GM18526 (cell line): ENCODE data around the gene CERS5.

ENCODE experiments used
- POLR2A ChIP-seq: IDR thresholded peaks from 3 replicates; pipeline ENCODE4 v1.6.1; 2011; ENCODE audit not compliant: insufficient read length; ENCODE audit errors: extremely low read depth

CERS5 gene

DNA sequence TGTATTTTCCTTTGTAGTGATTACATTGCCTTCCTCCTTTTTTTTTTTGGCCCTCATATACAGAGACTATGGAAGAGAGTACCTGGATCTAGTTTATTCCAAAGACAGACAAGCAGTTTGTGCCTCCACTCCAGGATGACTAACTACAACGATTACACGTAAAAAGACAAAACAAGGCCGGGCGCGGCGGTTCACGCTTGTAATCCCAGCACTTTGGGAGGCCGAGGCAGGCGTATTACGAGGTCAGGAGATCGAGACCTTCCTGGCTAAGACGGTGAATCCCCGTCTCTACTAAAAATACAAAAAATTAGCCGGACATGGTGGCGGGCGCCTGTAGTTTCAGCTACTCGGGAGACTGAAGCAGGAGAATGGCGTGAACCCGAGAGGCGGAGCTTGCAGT, 2.2 kb downstream of the CERS5 start:
- no peak for TF ChIP-seq POLR2A

DNA sequence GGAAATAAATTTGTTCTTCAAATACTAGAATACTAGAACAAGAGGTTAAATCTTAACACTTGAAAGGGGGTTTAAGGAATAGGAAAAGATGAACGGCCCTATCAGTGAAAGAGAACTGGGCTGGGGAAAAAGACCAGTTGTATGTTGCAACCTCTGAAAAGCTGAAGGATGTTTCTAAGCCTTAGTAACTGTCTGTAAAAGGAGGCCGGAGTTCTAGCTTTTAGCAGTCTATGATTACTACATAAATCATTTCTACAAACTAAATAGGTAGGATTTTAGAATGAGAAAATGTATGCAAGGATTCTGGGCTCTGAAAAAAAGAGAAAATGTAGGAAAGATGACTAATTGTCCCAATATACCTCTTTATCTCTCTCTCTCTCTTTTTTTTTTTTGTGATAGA, 4.9 kb downstream of the CERS5 start:
- no peak for TF ChIP-seq POLR2A

DNA sequence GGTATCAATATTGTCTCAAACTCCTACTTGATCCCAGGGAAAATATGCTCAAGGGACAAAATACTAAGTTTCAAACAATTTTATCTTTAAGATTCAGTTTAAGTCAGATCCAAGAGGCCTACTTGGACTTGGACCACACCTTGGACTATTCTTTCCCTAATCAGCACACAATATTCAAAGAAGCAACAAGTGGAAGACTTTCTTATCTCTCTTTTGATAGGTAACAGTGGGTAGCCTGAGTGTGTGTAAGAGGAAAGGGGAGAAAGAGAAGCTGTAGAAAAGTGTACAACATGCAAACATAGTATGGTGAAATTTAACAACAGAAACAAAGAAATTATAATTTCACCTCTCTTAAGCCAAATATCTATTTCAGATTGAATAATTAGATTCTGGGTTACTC, 6.5 kb downstream of the CERS5 start:
- no peak for TF ChIP-seq POLR2A

DNA sequence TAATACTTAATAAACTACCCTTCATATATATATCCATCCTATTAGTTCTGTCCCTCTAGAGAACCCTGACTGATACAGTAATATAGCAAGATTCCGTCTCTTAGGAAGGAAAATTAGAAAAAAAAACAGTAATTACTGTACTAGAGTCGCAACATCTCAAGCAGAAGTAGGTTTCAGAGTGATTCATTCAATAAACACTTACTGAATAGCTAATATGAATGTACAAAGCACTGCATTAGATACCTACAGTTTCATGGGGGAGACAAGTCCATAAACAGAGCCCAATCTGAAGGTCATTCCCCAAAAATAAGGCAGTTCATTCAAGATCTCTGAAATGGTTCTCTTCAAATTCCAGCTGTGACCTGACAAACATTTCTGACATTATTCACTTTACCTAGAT, 9.9 kb downstream of the CERS5 start:
- TF ChIP-seq POLR2A = no peak

DNA sequence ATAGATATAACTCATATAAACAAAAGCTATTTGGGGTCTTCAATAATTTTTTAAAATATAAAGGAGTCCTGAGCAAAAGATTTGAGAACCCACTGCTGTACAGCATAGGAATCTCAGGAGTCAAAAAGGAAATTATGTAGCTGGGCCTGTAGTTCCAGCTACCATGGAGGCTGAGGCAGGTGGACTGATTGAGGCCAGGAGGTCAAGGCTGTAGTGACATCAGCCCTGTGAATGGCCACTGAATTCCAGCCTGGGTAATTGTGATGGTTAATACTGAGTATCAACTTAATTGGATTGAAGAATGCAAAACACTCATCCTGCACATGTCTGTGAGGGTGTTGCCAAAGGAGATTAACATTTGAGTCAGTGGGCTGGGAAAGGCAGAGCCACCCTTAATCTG, 10.5 kb downstream of the CERS5 start:
- no peak for TF ChIP-seq POLR2A

DNA sequence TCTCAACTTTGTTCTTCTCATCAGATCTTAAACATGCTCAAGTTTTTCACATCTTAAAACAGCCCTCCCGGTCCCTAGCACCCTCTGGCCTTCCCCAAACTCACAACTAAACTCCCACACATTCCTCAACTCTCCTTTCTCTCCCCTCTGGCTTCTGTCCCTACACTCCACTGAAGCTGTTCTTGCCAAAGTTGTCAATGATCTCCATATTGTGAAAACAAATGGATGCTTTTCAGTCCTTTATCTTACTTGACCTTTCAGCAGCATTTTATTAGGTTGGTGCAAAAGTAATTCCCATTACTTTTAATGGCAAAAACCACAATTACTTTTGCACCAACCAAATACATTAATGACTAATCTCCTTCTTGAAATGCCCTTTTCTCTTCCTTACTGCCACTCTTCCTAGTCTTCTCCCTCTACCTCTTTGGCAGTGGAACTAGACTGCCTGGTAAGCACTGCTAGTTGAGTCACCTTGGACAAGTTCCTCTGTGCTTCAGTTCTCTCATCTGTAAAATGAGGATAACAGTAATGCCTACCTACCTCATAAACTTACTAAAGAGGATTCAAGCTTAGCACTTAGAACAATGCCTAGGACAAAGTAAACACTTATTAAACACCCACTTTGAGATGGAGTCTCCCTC, 16.0 kb downstream of the CERS5 start:
- no peak for TF ChIP-seq POLR2A

DNA sequence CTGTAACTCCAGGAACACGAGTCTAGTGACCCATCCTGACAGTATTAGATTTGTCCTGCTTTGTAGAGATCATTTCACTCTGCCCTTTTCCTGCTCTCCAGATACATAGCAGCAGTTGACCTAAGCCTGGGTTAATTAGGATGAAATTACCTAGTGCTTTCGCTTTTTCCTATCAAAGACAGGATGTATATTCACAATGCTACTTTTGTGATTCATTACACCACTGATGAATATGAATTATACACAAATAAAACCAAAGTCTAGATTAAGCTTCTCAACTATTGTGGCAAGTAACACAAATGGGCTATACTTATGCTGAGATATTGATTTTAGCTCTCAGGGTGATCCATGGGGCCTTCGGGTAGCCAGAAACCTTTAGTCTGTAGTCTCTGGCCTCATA, 17.9 kb downstream of the CERS5 start:
- TF ChIP-seq POLR2A = no peak

DNA sequence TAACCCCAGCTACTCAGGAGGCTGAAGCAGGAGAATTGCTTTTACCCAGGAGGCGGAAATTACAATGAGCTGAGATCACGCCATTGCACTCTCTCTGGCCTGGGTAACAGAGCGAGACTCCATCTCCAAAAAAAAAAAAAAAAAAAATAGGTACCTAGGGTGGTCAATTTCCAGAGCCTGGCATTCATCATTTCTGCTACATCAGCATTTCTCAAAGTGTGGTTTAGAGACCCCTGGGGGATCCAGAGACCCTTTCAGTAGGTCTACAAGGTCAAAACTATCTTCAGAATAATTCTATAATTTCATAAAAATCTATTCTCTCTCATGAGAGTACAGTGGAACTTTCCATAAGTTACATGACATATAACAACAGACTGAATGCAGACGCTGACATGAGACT, 19.9 kb downstream of the CERS5 start:
- TF ChIP-seq POLR2A = no peak

DNA sequence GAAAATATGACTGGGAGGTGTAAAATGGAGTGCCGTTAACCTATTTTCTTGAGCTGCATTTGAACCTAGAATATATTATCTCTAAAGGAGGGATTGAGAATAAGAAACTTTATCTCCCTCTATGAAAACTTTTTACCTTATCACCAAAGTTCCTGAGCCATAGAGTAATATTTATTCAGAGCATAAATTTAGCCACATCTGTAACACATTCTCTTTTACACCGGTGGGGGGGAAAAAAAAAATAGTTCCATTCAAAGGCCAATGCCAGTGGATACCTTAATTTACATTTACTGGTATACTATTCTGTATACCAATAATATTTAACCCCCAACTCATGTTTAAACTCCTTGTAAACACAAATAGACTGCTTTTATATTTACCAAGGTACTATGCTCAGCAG, 21.7 kb downstream of the CERS5 start:
- no peak for TF ChIP-seq POLR2A

DNA sequence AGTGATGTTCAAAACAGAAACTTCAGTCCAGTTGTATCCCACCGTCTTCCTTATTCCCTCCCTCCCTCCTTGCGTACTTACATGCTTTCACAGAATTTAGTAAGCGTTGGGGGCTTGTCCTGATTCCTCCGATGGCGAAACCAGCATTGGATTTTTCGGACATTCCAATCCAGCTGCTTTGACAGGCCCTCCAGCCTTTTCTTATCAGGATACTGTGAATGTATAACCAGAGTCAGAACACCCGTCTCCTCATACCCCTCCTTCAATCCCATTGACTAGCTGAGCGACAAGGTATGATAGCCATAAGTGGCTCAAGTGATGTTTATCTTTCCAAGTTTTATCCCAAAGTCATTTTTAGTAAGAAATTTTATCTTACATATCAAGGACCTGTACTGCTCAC, 24.2 kb downstream of the CERS5 start:
- no peak for TF ChIP-seq POLR2A

DNA sequence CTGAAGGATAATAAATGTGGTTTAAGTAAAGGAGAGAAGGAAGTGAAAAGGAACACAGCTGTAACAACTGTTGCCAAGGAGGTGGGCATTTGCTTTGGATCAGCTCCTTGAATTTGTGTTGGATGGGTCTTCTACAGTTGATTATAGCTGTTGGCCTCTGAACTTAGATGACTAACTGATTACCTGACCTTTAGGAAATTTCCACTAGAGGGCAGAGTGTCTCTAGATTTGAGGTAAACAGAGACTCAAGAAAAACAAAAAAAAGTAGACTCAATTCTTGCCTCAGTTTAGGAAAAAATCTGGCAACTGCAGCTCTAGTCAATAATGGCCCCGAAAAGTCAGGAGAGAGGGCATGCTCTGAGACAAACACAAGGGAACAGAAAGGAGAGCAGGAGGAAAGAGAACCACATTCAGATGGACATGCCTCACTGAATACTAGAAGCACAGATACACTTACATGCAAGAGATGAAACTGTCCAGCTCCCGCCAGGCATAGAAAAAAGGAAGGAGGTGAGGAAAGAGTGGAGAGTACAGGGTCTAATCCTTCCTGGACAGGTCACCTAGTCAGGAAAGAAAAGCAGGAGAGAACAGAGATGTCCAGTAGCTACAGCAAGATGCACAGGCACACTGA, 34.5 kb downstream of the CERS5 start:
- TF ChIP-seq POLR2A = no peak

DNA sequence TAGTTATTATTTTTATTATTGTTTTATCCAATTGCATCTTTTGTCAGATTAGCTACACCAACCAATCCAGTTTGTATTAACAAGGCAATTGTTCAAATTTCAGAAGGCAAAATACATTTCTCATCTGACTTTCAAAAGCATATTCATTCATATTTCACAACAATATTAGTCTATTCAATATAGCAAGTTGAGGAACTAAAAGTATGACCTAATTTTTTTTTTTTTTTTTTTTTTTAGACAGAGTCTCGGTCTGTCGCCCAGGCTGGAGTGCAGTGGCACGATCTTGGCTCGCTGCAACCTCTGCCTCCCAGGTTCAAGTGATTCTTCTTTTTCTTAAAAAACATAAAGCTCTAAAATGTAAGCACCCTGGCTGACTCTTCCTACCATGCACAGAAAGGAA, 37.9 kb downstream of the CERS5 start:
- TF ChIP-seq POLR2A = no peak

DNA sequence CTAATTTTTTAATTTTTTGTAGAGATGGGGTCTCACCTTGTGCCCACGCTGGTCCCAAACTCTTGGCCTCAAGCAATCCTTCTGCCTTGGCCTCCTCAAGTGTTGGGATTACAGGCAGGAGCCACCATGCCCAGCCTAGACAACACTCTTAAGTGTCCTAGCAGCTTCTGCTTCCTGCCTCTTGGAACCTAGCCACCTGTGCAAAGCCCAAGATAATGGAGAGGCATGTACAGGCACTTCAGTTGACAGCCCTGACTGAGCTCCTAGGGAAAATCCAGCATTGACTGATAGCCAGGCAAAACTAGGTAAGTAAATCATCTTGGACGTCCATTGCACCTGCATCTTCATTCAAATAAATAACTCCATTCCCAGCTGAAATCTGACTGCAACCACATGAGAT, 39.6 kb downstream of the CERS5 start:
- TF ChIP-seq POLR2A = no peak

DNA sequence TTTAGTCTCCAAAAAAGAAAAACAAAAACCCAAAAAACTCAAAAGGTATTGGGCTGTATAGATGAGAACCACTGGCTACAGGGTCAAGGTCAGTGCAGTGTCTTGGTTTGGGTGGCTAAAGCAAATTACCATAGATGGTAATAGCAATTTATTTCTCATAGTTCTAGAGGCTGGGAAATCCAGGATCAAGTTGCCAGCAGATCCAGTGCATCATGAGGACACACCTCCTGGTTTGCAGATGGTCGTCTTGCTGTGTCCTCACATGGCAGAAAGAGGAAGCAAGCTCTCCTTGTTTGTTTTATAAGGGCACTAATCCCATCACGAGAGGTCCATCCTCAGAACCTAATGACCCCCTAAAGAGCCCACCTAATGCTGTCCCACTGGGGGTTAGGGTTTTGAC, 44.0 kb downstream of the CERS5 start:
- no peak for TF ChIP-seq POLR2A

DNA sequence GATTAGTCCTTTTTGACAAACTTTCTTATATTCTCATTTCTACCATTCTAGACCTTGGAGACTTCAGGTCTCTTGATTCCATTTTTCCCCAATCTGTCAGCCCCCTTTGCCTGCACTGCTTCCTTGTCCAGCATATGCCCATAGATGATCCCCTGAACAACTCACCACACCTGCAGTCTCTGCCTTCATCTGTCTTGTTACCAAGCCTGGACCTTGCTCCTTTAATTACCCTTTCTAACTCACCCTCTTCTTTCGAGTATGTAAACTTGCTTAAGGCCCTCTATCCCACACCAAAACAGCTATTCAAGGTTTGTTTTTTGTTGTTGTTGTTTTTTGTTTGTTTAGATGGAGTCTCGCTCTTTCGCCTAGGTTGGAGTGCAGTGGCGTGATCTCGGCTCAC, 45.5 kb downstream of the CERS5 start:
- no peak for TF ChIP-seq POLR2A

DNA sequence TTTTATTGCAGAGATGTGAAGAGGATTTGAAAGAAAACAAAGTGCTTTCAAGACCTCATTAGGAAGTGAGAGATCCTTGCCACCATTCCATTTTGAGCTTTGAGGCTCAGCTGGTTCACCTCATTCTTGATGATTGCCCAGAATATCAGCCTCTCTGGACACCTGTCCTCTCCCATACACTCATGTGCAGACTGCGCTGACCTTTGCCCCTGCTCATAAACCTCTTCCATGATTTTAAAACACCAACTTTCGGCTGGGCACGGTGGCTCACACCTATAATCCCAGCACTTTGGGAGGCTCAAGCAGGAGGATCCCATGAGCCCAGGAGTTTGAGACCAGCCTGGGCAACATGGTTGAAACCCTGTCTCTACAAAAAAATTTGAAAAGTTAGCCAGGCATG, 46.2 kb downstream of the CERS5 start:
- TF ChIP-seq POLR2A = no peak

DNA sequence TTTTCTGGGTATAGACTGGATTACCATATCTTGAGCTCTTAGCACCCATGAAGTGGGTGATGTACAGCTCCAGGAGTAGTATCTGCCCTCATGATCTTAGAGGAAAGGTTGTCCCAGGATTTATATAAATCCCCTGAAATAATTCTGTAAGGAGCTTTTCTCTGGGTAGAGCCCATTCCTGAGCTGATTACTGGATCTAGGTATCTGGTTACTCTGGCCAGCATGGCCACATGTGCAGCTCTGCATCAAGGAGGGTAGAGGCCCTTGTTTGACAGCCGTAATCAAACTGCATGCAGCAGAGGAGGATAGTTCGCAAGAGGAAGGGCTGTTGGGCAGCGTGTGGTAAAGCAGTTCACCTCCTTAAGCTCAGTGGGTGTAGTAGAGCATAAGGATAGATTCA, 46.6 kb downstream of the CERS5 start:
- TF ChIP-seq POLR2A = no peak
